HEK293T (cell line): ENCODE data around the gene GPX5.
A peak's percentile ranks its signal among the peaks of the same experiment; 100 is the strongest.

Experiments
- CTCF ChIA-PET: fragments of 350-600 bp; formaldehyde crosslinking; extraction: SDS; loops from one replicate; lab custom pipeline; 2021; ENCODE audit warnings: antibody characterized with exemption, inconsistent platforms; lab: Yijun Ruan, JAX
- POLR2A ChIA-PET: fragments of 350-600 bp; formaldehyde crosslinking; extraction: SDS; loops from one replicate; lab custom pipeline; 2020; ENCODE audit warnings: antibody characterized with exemption, inconsistent platforms; lab: Yijun Ruan, JAX
- DNase-seq: peaks from one replicate; pipeline ENCODE4 v3.0.0; 2012; ENCODE audit warnings: mixed read lengths; ENCODE audit errors: extremely low spot score
- ARNT ChIP-seq: fragments of 450-650 bp; IDR thresholded peaks from 2 replicates; pipeline ENCODE4 v1.6.1; 2017; ENCODE audit warnings: mild to moderate bottlenecking
- BHLHE40 ChIP-seq: fragments of 450-650 bp; IDR thresholded peaks from 2 replicates; pipeline ENCODE4 v1.6.1; 2016; ENCODE audit warnings: mild to moderate bottlenecking, moderate library complexity, borderline replicate concordance
- CTBP1 ChIP-seq: fragments of 450-650 bp; IDR thresholded peaks from 2 replicates; pipeline ENCODE4 v1.6.1; 2016; ENCODE audit warnings: borderline replicate concordance
- ELF4 ChIP-seq: fragments of 450-650 bp; IDR thresholded peaks from 2 replicates; pipeline ENCODE4 v1.6.1; 2017; ENCODE audit warnings: antibody characterized with exemption
- FOXA1 ChIP-seq: fragments of 450-650 bp; IDR thresholded peaks from 2 replicates; pipeline ENCODE4 v1.6.1; 2016; ENCODE audit warnings: mild to moderate bottlenecking
- FOXK2 ChIP-seq: fragments of 450-650 bp; IDR thresholded peaks from 2 replicates; pipeline ENCODE4 v1.6.1; 2016; ENCODE audit warnings: mild to moderate bottlenecking
- FOXM1 ChIP-seq: fragments of 450-650 bp; IDR thresholded peaks from 2 replicates; pipeline ENCODE4 v1.6.1; 2017; ENCODE audit warnings: mild to moderate bottlenecking, borderline replicate concordance
- HDGF ChIP-seq: fragments of 450-650 bp; IDR thresholded peaks from 2 replicates; pipeline ENCODE4 v1.6.1; 2017; ENCODE audit warnings: antibody characterized with exemption, borderline replicate concordance
- L3MBTL2 ChIP-seq: fragments of 450-650 bp; conservative IDR thresholded peaks from 2 replicates; pipeline ENCODE4 v1.6.1; 2016; ENCODE audit warnings: mild to moderate bottlenecking
- LEF1 ChIP-seq: fragments of 450-650 bp; IDR thresholded peaks from 2 replicates; pipeline ENCODE4 v1.6.1; 2017; ENCODE audit warnings: mild to moderate bottlenecking, borderline replicate concordance
- NFRKB ChIP-seq: fragments of 450-650 bp; IDR thresholded peaks from 2 replicates; pipeline ENCODE4 v1.6.1; 2016; ENCODE audit warnings: mild to moderate bottlenecking, moderate library complexity
- PKNOX1 ChIP-seq: fragments of 450-650 bp; IDR thresholded peaks from 2 replicates; pipeline ENCODE4 v1.6.1; 2016
- SP1 ChIP-seq: fragments of 450-650 bp; IDR thresholded peaks from 2 replicates; pipeline ENCODE4 v1.6.1; 2017
- SUZ12 ChIP-seq: fragments of 450-650 bp; IDR thresholded peaks from 2 replicates; pipeline ENCODE4 v1.6.1; 2016; ENCODE audit warnings: mild to moderate bottlenecking
- TARDBP ChIP-seq: fragments of 450-650 bp; IDR thresholded peaks from 2 replicates; pipeline ENCODE4 v1.6.1; 2016
- ZNF384 ChIP-seq: fragments of 450-650 bp; IDR thresholded peaks from 2 replicates; pipeline ENCODE4 v1.6.1; 2016

Gene GPX5

GRCh38 chr6:28567506-28567905 lies 41.8 kb downstream of the GPX5 start:
- DNase-seq: no peak
- TF ChIP-seq NFRKB (no peak), FOXM1 (no peak), SUZ12 (no peak), FOXA1 (no peak), ZNF384 (no peak), TARDBP (no peak), L3MBTL2 (no peak)
- ChIA-PET CTCF (no interaction called here), POLR2A (interaction anchor here (2.7 kb wide), 1 partner anchor 19 kb away, joined by 5 read pairs; a partner anchor contains a TSS)

GRCh38 chr6:28568515-28569108 lies 42.9 kb downstream of the GPX5 start:
- ChIA-PET CTCF (no interaction called here), POLR2A (interaction anchor here (0.9 kb wide), 1 partner anchor 18 kb away, joined by 3 read pairs; a partner anchor contains a TSS)
- no peak for DNase-seq
- no peak for TF ChIP-seq LEF1
- no peak for TF ChIP-seq BHLHE40
- no peak for TF ChIP-seq ZNF384
- TF ChIP-seq FOXA1: no peak
- TF ChIP-seq CTBP1: no peak
- no peak for TF ChIP-seq ELF4
- TF ChIP-seq FOXM1: no peak
- no peak for TF ChIP-seq ARNT
- no peak for TF ChIP-seq PKNOX1
- no peak for TF ChIP-seq NFRKB
- TF ChIP-seq SUZ12: no peak
- no peak for TF ChIP-seq FOXK2
- no peak for TF ChIP-seq L3MBTL2
- TF ChIP-seq HDGF: no peak

- CTCF ChIA-PET: interaction anchor here (0.6 kb wide), 1 partner anchor 75 kb away, joined by 5 read pairs; no protein-coding TSS in a partner anchor
- POLR2A ChIA-PET: no interaction called here
- DNase-seq: no peak
- TF ChIP-seq L3MBTL2: no peak
- TF ChIP-seq CTBP1: no peak
- TF ChIP-seq FOXM1: no peak
- no peak for TF ChIP-seq HDGF
- TF ChIP-seq PKNOX1: peak; percentile 68
- TF ChIP-seq NFRKB: no peak
- peak; percentile 73 for TF ChIP-seq ZNF384
- no peak for TF ChIP-seq FOXA1
- TF ChIP-seq FOXK2: no peak
- TF ChIP-seq SUZ12: no peak
- TF ChIP-seq LEF1: no peak
- TF ChIP-seq SP1: no peak
- no peak for TF ChIP-seq TARDBP
- TF ChIP-seq ELF4: no peak
- no peak for TF ChIP-seq BHLHE40
- TF ChIP-seq ARNT: no peak
These were observed 44.1 kb downstream of the GPX5 start for GRCh38 chr6:28569748-28570147.

GRCh38 chr6:28580475-28580874 lies 54.8 kb downstream of the GPX5 start:
- TF ChIP-seq TARDBP (no peak), ELF4 (no peak), L3MBTL2 (no peak), LEF1 (no peak), NFRKB (no peak), SP1 (no peak)
- POLR2A ChIA-PET: no interaction called here
- CTCF ChIA-PET: interaction anchor here (0.6 kb wide), 1 partner anchor 65 kb away, joined by 3 read pairs; the partner anchor contains the start of gene GPX6
- DNase-seq: no peak

- TF ChIP-seq NFRKB (no peak), HDGF (no peak), CTBP1 (no peak), FOXK2 (no peak), ARNT (no peak), ZNF384 (no peak), BHLHE40 (no peak), SP1 (no peak), FOXA1 (no peak), TARDBP (no peak)
- no peak for DNase-seq
- ChIA-PET CTCF (interaction anchor here (0.7 to 2.3 kb wide), 2 partner anchors 41 to 53 kb away, joined by 3 to 8 read pairs; no protein-coding TSS in a partner anchor), POLR2A (interaction anchor here (1.2 to 1.5 kb wide), 2 partner anchors 41 to 91 kb away, joined by 3 to 4 read pairs; no protein-coding TSS in a partner anchor)
These were observed 57.8 kb downstream of the GPX5 start for GRCh38 chr6:28583463-28583862.
